Measurements from ENCODE around the gene AZU1.

The AZU1 gene

GRCh38 chr19:827710-828321 is at the start of gene AZU1:
Gene AZU1, plus strand, starts transcription at chr19:827837. Its CDS starts 10 bp downstream, at chr19:827847.
- no peak for DNase-seq

DNA sequence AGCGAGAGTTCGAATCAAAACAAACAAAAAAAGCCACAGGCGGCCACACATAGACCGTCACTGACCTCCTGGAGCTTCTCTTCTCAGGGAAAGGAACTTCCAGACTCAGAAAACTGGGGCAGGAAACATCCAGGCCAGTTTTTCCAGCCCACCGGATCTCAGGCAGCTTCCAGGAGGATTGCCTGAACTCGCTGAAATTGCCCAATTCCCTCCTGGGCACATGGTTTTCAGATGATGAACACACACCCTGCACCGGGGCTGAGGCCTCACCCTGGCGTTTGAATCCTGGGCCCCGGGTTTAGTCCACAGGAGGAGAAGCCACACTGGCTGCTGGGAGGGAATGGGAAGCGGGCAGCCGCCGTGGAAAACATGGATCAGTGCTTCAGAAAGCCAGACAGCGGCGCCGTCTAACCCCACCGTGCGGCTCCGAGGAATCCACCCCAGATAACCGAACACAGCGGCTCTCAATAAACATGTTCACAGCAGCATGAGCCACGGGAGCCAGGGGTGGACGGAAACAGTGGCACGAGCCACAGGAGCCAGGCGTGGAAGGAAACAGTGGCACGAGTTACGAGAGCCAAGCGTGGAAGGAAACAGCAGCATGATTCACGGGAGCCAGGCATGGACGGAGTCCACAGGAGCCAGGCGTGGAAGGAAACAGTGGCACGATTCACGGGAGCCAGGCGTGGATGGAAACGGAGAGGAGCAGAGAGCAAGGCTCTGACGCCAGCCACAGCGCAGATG is 48.6 kb upstream of the AZU1 start:
- DNase-seq = no peak

GRCh38 chr19:780935-781334 is 46.7 kb upstream of the AZU1 start:
- no peak for DNase-seq

GRCh38 chr19:781800-782184 is 45.8 kb upstream of the AZU1 start:
- no peak for DNase-seq

GRCh38 chr19:782185-782877 is 45.3 kb upstream of the AZU1 start:
- no peak for DNase-seq

- DNase-seq = no peak
Measured at GRCh38 chr19:782878-783668, 44.6 kb upstream of the AZU1 start.

GRCh38 chr19:784541-784940 is 43.1 kb upstream of the AZU1 start:
- no peak for DNase-seq

GRCh38 chr19:787536-787935 is 40.1 kb upstream of the AZU1 start:
- no peak for DNase-seq

DNA sequence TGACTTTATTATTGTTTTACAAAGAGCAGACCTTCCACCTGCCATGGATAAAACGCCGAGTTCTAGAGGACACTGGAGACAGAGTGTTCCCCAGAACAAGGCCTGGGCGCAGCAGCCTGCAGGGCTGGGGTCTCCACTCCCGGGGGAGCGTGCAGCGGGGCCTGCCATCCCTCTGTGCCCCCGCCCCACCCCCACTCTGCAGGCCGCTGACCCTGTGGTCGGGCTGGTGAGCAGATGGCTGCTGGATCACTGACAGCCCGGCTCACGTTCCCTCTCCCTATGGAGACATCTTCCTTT is 39.0 kb upstream of the AZU1 start:
- DNase-seq = no peak

- DNase-seq = no peak
Measured at GRCh38 chr19:788983-789700, 38.5 kb upstream of the AZU1 start.

- no peak for DNase-seq
Measured at GRCh38 chr19:789701-790060, 38.0 kb upstream of the AZU1 start.

GRCh38 chr19:791007-791566 is 36.5 kb upstream of the AZU1 start:
- DNase-seq = no peak

DNA sequence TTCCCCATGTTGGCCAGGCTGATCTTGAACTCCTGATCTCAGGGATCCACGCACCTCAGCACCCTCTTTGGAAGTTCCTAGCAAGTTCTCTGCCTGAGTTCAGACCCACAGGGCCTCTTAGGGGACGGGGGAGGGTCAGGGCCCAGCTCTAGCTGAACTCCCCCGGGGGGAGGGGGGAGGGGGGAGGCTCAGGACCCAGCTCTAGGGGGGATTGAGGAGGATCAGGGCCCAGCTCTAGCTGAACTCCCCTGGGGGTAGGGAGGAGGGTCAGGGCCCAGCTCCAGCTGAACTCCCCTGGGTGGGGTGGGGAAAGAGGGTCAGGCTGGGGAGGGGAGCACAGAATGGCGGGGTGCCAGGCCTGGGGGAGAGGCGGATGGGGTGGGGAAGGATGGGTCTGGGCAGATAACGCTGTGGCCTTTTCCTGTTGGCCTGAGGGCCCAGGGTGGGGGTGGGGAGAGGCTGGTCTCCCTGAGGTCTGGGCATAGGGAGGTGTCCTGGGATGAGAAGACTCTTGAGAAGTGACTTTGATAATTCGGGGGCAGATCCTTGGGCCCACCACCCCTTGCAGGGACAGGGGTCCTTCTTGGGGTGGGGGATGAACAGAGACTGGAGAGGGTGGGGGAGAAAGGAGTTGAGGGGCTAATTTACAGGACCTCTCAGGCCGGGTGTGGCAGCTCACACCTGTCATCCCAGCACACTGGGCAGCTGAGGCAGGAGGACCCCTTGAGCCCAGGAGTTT is 35.9 kb upstream of the AZU1 start:
- no peak for DNase-seq

GRCh38 chr19:792306-792885 is 35.2 kb upstream of the AZU1 start:
- DNase-seq = no peak

GRCh38 chr19:793806-794205 is 33.8 kb upstream of the AZU1 start:
- no peak for DNase-seq

DNA sequence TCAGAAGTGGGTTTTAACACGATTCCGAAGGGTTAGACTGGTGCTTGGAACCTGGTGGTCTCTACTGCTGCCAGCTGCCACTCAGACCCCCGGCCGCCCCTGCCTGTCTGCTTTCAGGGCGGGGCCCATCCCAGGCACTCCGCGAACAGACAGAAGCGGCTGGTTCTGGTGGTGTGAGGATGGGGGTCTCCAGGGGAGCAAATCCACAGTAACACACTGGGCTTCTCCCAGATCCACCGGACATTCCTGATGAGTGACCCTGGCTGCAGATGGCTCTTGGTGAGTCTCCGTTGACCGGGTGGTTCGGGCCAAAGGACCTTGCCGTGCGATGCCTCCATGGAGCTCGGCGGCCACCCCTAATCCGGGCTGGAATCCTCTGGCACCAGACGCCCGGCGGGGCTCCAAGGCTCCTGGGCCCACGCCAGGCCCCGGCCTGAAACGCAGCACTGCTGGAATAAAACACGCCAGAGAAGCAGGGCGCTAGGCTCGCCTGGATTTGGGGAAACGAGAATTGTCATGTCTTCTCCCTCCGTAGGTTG is 32.5 kb upstream of the AZU1 start:
- DNase-seq = no peak

DNA sequence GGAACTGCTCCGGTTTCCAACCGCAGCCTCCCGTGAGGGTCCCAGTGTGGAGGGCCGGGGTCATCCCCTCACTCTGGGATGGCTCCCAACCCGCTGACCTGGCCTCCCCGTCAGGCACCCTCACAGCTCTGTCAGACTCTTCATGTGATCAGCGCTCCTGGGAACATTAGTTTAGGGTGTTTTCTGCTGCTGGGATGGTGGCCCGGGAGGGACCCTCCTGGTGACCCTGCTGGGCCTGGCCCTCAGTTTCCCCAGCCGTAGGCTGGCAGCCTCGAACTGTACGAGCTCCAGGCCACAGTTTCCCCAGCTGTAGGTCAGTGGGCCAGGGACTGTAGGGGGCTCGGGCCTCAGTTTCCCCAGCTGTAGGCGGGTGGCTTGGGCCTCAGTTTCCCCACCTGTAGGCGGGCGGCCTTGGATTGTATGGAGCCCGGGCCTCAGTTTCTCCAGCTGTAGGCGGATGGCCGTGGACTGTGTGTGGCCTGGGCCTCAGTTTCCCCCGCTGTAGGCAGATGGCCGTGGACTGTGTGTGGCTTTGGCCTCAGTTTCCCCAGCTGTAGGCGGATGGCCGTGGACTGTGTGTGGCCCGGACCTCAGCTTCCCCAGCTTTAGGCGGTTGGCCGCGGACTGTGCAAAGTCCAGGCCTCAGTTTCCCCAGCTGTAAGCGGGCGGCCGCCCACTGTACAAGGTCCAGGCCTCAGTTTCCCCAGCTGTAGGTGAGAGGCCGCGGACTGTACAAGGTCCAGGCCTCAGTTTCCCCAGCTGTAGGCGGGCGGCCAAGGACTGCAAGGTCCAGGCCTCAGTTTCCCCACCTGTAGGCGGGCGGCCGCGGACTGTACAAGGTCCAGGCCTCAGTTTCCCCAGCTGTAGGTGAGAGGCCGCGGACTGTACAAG is 31.7 kb upstream of the AZU1 start:
- DNase-seq = no peak

DNA sequence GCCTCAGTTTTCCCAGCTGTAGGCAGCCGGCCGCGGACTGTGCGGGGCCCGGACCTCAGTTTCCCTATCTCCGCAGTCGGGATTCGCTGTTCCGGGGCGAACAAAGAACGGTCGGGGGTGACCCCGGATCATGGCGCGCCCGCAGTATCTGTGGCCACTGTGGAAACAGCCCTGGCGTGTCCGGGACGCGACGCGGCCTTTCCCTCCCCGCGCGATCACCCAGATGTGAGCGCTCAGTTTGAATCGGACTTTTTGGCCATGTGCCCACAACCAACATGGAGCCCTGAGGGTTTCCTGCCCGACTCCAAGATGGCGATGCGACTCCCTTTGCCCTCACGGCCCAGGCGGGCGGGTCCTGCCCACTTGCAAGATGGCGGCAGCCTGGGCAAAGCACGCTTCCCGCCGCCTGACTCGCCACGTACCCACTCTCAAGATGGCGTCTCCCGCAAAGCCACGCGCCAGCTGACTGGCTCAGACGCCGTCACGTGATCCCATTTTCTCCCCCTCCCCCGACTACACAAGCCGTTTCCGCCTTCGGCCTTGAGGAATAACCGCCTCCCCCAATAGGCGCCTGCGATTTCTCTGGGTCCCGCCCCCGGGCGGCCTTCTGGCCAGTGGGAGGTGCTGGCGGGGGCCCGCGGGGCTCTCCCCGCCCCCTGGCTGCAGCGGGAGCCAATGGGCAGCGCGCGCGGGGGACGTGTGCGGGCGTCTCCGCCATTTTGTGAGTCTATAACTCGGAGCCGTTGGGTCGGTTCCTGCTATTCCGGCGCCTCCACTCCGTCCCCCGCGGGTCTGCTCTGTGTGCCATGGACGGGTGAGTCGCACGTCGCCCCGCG is 30.7 kb upstream of the AZU1 start, which contains the start of gene PTBP1:
PTBP1 (plus strand) TSS at position 761 of the 836 bp plus-strand sequence; CDS start at position 807, 46 bp downstream.
- peak; percentile 100 for DNase-seq
